Dermis blood vessel endothelial cell (primary cell): ENCODE data around the gene ARF5. TPM values are rescaled to one million over a fixed set of nuclear protein-coding genes. Genes with fewer than 3 reads are reported as not detected.

ENCODE experiments used
- DNase-seq: peaks from one replicate; pipeline ENCODE4 v3.0.0; 2010
- total RNA-seq: library from RNA; depleted of rRNA; stranded (reverse); fragments of >200 nt; gene quantifications from 2 replicates; pipeline ENCODE4 v1.2.3, GENCODE V29; 2014

Gene ARF5
- total RNA-seq, 1 donor from 2014 or later, result 208 TPM

DNA sequence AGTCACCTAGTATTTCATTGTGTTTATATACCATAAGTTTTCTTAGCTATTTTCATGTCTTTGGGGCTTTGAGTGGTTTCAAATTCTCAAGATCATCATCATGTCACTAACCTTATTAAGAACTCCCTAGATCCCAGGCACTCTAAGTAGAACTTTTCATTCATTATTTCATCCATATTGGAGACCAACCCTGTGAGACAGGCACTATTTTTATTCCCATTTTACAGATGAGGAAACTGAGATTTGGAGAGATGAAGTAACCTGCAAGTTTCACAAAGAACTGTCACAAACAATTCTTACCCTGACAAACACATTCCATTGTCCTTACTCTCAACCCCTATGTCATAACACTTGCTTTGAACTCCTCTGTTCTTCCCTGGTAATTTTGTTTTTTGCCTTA lies 50.0 kb downstream of the ARF5 start:
- DNase-seq, result no peak

Other genes starting within 250 kb of the ARF5 start
- 15.2 and 15.8 TPM in 2 replicates for gene ZNF800, start 195.7 kb upstream of the ARF5 start, total RNA-seq
- 24.9 and 33.4 TPM in 2 replicates for gene GCC1, start 2.8 kb upstream of the ARF5 start, total RNA-seq
- 0.42 and 1.7 TPM in 2 replicates for gene FSCN3, start 5.3 kb downstream of the ARF5 start, total RNA-seq
- 0.09 TPM in 1 of 2 replicates, not detected in the other for gene PAX4, start 29.7 kb downstream of the ARF5 start, total RNA-seq
- gene SND1, start 63.8 kb downstream of the ARF5 start, total RNA-seq, result 179 and 239 TPM in 2 replicates